Measurements from ENCODE around the gene VPS8. TPM values are rescaled to one million over a fixed set of nuclear protein-coding genes. Genes with fewer than 3 reads are reported as not detected.

The VPS8 gene
- total and polyA plus RNA-seq, 9 of the 15 experiments (the other 6 are each of a cell fraction or from before 2014, with no cell fraction given) = 7.2 to 41.0 (median 28.3) TPM

DNA sequence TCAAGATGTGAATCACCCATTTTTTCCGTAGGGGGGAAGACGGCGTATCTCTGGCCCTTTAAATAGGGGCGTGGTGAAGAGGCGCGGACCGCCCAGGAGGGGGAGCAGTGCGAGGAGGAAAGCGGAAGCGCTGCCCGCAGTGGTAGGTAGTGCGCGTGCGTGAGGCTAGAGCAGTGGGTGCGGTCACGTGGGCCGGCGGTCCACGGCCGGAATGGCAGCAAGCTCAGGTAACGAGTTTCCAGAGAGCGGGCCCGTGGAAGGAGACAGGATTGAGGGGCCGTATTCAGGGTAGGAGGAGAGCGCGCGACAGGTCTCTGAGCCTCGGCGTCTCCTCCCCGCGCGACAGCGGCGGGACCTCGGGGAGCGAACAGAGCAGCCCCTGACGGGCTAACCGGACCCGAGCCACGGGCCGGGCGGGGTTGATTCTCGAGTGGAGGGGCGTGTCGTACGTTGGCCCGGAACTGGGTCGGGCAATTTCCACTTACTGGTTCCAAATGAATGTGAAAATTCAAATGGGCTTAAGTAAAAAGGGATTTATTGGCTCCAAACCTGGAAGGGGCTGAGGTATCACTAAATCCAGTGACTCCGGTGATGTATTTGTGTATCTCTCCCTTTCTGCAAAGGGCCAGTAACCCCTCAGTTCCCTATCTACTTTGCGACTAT, at the start of gene VPS8 (continued):
- TF ChIP-seq FOXM1 (IDR thresholded peaks at IDR 0.05; ENCODE audit: low read depth) (peak; percentile 33; the same call in 1 of the 2 replicates), FOXM1 (CRISPR knock-in tag; IDR thresholded peaks at IDR 0.05; ENCODE audit: low read depth) (0 out of 2 replicates have a peak, but pooled peaks have one; percentile 15), XRCC5 (IDR thresholded peaks at IDR 0.05; ENCODE audit: low read depth, low read length) (peak; percentile 59; the same call in 1 of the 2 replicates), EP300 (IDR thresholded peaks at IDR 0.05; ENCODE audit: low read length) (0 out of 2 replicates have a peak, but pooled peaks have one; percentile 23), GATA2 (CRISPR knock-in tag; IDR thresholded peaks at IDR 0.05) (no peak), CREB1 (IDR thresholded peaks at IDR 0.05) (0 out of 2 replicates have a peak, but pooled peaks have one; percentile 15), CREB1 (CRISPR knock-in tag; IDR thresholded peaks at IDR 0.05) (peak; percentile 41; the same call in 1 of the 2 replicates), SIN3A (IDR thresholded peaks at IDR 0.05; ENCODE audit: borderline replicate concordance in 2 of 2, control insufficient read depth in 1 of 2, low read depth in 2 of 2, low read length in 2 of 2) (peak in 1 of 2 experiments; percentile 41; a peak in 2 of 4 replicates), MTA3 (IDR thresholded peaks at IDR 0.05; ENCODE audit: borderline replicate concordance) (peak; percentile 75; the same call in 1 of the 2 replicates), KAT7 (CRISPR knock-in tag; IDR thresholded peaks at IDR 0.05; ENCODE audit: borderline replicate concordance) (no peak), HDAC2 (IDR thresholded peaks at IDR 0.05) (0 out of 2 replicates have a peak, but pooled peaks have one; percentile 55), GATAD2A (IDR thresholded peaks at IDR 0.05) (0 out of 2 replicates have a peak, but pooled peaks have one; percentile 47), JUND (IDR thresholded peaks at IDR 0.05; ENCODE audit: borderline replicate concordance, low read depth, low read length) (peak; percentile 32; the same call in 1 of the 2 replicates), JUND (tag; IDR thresholded peaks at IDR 0.05; ENCODE audit: borderline replicate concordance, low read depth, low read length) (peak; percentile 38; the same call in 1 of the 3 replicates), ZNF589 (CRISPR knock-in tag; IDR thresholded peaks at IDR 0.05; ENCODE audit: low read depth) (no peak), ESRRA (IDR thresholded peaks at IDR 0.05; ENCODE audit: borderline replicate concordance, low read depth) (peak; percentile 69; the same call in 1 of the 2 replicates), CTBP1 (IDR thresholded peaks at IDR 0.05; ENCODE audit: borderline replicate concordance) (peak; percentile 27; the same call in 1 of the 2 replicates), RBBP5 (IDR thresholded peaks at IDR 0.05; ENCODE audit: borderline replicate concordance, insufficient read depth, low read length, poor library complexity, severe bottlenecking) (peak; percentile 79), TOE1 (IDR thresholded peaks at IDR 0.05; ENCODE audit: borderline replicate concordance) (peak; percentile 96), TOE1 (CRISPR knock-in tag; IDR thresholded peaks at IDR 0.05; ENCODE audit: borderline replicate concordance, low read depth) (no peak), SUPT5H (IDR thresholded peaks at IDR 0.05) (peak; percentile 88)
- TF ChIP-seq, protein P1, sequence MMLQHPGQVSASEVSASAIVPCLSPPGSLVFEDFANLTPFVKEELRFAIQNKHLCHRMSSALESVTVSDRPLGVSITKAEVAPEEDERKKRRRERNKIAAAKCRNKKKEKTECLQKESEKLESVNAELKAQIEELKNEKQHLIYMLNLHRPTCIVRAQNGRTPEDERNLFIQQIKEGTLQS (IDR thresholded peaks at IDR 0.05) = no peak
- TF ChIP-seq, protein P1 (CRISPR knock-in tag; conservative IDR thresholded peaks at IDR 0.05) = peak; percentile 71; the same call in 1 of the 2 replicates
- TF ChIP-seq, protein P2, sequence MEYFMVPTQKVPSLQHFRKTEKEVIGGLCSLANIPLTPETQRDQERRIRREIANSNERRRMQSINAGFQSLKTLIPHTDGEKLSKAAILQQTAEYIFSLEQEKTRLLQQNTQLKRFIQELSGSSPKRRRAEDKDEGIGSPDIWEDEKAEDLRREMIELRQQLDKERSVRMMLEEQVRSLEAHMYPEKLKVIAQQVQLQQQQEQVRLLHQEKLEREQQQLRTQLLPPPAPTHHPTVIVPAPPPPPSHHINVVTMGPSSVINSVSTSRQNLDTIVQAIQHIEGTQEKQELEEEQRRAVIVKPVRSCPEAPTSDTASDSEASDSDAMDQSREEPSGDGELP (CRISPR knock-in tag; IDR thresholded peaks at IDR 0.05; ENCODE audit: borderline replicate concordance) = peak; percentile 66
- TF ChIP-seq, protein P3, sequence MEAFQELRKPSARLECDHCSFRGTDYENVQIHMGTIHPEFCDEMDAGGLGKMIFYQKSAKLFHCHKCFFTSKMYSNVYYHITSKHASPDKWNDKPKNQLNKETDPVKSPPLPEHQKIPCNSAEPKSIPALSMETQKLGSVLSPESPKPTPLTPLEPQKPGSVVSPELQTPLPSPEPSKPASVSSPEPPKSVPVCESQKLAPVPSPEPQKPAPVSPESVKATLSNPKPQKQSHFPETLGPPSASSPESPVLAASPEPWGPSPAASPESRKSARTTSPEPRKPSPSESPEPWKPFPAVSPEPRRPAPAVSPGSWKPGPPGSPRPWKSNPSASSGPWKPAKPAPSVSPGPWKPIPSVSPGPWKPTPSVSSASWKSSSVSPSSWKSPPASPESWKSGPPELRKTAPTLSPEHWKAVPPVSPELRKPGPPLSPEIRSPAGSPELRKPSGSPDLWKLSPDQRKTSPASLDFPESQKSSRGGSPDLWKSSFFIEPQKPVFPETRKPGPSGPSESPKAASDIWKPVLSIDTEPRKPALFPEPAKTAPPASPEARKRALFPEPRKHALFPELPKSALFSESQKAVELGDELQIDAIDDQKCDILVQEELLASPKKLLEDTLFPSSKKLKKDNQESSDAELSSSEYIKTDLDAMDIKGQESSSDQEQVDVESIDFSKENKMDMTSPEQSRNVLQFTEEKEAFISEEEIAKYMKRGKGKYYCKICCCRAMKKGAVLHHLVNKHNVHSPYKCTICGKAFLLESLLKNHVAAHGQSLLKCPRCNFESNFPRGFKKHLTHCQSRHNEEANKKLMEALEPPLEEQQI (IDR thresholded peaks at IDR 0.05) = no peak

Measured in K562 (cell line).